A549 (cell line): ENCODE data around the gene FBXL7.

Experiments used
- EHF ChIP-seq: fragments of 250-450 bp; sonication (Bioruptor Pico); IDR thresholded peaks from 2 replicates; pipeline ENCODE4 v1.5.0; 2020; ENCODE audit warnings: mild to moderate bottlenecking
- ESRRA ChIP-seq: fragments of 150-350 bp; IDR thresholded peaks from 2 replicates; pipeline ENCODE4 v1.6.1; 2014; ENCODE audit warnings: mild to moderate bottlenecking, low read length, borderline replicate concordance
- JUN ChIP-seq, 2 experiments: fragments of >200 bp; sonication (Bioruptor Twin); formaldehyde crosslinking; IDR thresholded peaks; 2 replicates in 1 of 2; 3 replicates in 1 of 2; pipeline ENCODE4 v1.6.1; 2016 to 2017
- MAFK ChIP-seq: fragments of 450-650 bp; IDR thresholded peaks from 2 replicates; pipeline ENCODE4 v1.6.1; 2014; ENCODE audit not compliant: partially characterized antibody
- POLR2A ChIP-seq: IDR thresholded peaks from 2 replicates; pipeline ENCODE4 v1.6.1; 2012; ENCODE audit warnings: mild to moderate bottlenecking, low read length
- SREBF2 ChIP-seq: fragments of 450-650 bp; IDR thresholded peaks from 2 replicates; pipeline ENCODE4 v1.6.1; 2014; ENCODE audit warnings: mild to moderate bottlenecking, moderate library complexity
- ZC3H11A ChIP-seq: fragments of 450-650 bp; IDR thresholded peaks from 2 replicates; pipeline ENCODE4 v1.6.1; 2014; ENCODE audit warnings: antibody characterized with exemption, mild to moderate bottlenecking
- TF ChIP-seq, protein P1 (sequence below): fragments of >200 bp; sonication (Bioruptor Twin); formaldehyde crosslinking; IDR thresholded peaks from 3 replicates; pipeline ENCODE4 v1.5.1; 2016
- TF ChIP-seq, protein P2 (sequence below): fragments of 150-350 bp; IDR thresholded peaks from 2 replicates; pipeline ENCODE4 v1.6.1; 2014; ENCODE audit warnings: low read depth, mild to moderate bottlenecking, low read length

DNA sequence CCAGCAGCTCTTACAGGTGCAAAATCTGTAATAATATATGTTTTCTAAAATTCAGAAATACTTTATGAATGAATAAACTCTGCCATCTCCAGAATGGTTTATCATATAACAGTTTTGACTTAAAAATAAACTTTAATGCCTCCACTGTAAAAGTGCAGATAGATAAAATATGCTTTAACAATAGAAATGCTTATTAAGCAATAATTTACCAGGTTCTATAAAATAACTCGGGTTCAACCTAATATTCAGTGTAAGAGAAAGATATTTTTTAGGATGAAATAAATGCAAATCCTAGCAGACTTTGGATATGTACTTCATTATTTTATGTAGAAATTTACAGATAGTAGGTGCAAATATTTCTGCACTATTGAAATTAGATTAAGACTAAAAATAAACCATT lies 74.1 kb downstream of the FBXL7 start:
- TF ChIP-seq, protein P1, sequence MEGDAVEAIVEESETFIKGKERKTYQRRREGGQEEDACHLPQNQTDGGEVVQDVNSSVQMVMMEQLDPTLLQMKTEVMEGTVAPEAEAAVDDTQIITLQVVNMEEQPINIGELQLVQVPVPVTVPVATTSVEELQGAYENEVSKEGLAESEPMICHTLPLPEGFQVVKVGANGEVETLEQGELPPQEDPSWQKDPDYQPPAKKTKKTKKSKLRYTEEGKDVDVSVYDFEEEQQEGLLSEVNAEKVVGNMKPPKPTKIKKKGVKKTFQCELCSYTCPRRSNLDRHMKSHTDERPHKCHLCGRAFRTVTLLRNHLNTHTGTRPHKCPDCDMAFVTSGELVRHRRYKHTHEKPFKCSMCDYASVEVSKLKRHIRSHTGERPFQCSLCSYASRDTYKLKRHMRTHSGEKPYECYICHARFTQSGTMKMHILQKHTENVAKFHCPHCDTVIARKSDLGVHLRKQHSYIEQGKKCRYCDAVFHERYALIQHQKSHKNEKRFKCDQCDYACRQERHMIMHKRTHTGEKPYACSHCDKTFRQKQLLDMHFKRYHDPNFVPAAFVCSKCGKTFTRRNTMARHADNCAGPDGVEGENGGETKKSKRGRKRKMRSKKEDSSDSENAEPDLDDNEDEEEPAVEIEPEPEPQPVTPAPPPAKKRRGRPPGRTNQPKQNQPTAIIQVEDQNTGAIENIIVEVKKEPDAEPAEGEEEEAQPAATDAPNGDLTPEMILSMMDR = no peak
- TF ChIP-seq POLR2A (no peak), ZC3H11A (no peak), ESRRA (no peak), MAFK (peak; percentile 60), JUN (IDR thresholded peaks at IDR 0.05) (no peak), EHF (CRISPR knock-in tag) (no peak), SREBF2 (no peak)
- TF ChIP-seq, protein P2, sequence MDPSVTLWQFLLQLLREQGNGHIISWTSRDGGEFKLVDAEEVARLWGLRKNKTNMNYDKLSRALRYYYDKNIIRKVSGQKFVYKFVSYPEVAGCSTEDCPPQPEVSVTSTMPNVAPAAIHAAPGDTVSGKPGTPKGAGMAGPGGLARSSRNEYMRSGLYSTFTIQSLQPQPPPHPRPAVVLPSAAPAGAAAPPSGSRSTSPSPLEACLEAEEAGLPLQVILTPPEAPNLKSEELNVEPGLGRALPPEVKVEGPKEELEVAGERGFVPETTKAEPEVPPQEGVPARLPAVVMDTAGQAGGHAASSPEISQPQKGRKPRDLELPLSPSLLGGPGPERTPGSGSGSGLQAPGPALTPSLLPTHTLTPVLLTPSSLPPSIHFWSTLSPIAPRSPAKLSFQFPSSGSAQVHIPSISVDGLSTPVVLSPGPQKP = no peak
